Measurements from ENCODE around the gene PCDH15.

DNA sequence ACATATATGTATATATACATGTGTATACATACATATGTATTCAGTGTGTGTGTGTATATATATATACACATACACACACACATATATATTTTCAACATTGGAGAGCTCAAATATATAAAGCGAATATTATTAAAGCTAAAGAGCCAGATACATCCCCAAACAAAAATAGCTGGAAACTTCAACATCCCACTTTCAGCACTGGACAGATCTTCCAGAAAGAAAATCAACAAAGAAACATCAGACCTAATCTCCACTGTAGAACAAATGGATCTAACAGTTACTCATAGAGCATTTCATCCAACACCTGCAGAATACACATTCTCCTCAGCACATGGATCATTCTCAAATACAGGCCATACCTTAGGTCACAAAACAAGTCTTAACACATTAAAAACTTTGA lies 799.0 kb downstream of the PCDH15 start:
- TF ChIP-seq CTCF (IDR thresholded peaks at IDR 0.05) (no peak), POLR2A (IDR thresholded peaks at IDR 0.05) (no peak)

Data from esophagus squamous epithelium (tissue), 4 donors.